OCI-LY1 (cell line): ENCODE data around the gene SUN1.

ENCODE experiments used
- H2AFZ ChIP-seq: fragments of 200-600 bp; sonication (generic), shearing (Covaris generic); 2 replicates; pipeline ENCODE4 v1.6.0; 2014; ENCODE audit warnings: antibody characterized with exemption, mild to moderate bottlenecking, low read length
- H3F3A ChIP-seq: fragments of 200-600 bp; sonication (generic), shearing (Covaris generic); 2 replicates; pipeline ENCODE4 v1.6.0; 2014; ENCODE audit warnings: mild to moderate bottlenecking, antibody characterized with exemption, low read length, moderate library complexity; ENCODE audit not compliant: insufficient read depth
- H3K27ac ChIP-seq: fragments of 200-600 bp; sonication (generic); 2 replicates; pipeline ENCODE4 v1.5.1; 2014; ENCODE audit warnings: low read length, mixed run types, mild to moderate bottlenecking, low read depth; ENCODE audit not compliant: poor library complexity, severe bottlenecking
- H3K27me3 ChIP-seq: fragments of 200-600 bp; sonication (generic); 2 replicates; pipeline ENCODE4 v1.6.0; 2014; ENCODE audit warnings: antibody characterized with exemption, mild to moderate bottlenecking, low read length, moderate library complexity; ENCODE audit not compliant: insufficient read depth
- H3K36me3 ChIP-seq: fragments of 200-600 bp; sonication (generic); 2 replicates; pipeline ENCODE4 v1.6.1; 2014; ENCODE audit warnings: mild to moderate bottlenecking, antibody characterized with exemption, low read length, moderate library complexity, mixed read lengths; ENCODE audit not compliant: insufficient read depth
- H3K4me1 ChIP-seq: fragments of 200-600 bp; sonication (generic); 2 replicates; pipeline ENCODE4 v1.5.1; 2014; ENCODE audit warnings: mild to moderate bottlenecking, low read length, moderate library complexity; ENCODE audit not compliant: insufficient read depth, severe bottlenecking
- H3K4me2 ChIP-seq: fragments of 200-600 bp; sonication (generic), shearing (Covaris generic); 2 replicates; pipeline ENCODE4 v1.6.1; 2014; ENCODE audit warnings: low read length
- H3K4me3 ChIP-seq: fragments of 200-600 bp; sonication (generic); 2 replicates; pipeline ENCODE4 v1.5.1; 2014; ENCODE audit warnings: low read length, low read depth, mild to moderate bottlenecking, mixed read lengths; ENCODE audit not compliant: poor library complexity, severe bottlenecking
- H3K79me2 ChIP-seq: fragments of 200-600 bp; shearing (Covaris generic); 2 replicates; pipeline ENCODE4 v1.6.1; 2016; ENCODE audit warnings: mixed run types, low read length, mixed read lengths; ENCODE audit not compliant: insufficient read depth
- H3K9ac ChIP-seq: fragments of 200-600 bp; sonication (generic), shearing (Covaris generic); 2 replicates; pipeline ENCODE4 v1.6.1; 2014; ENCODE audit warnings: mild to moderate bottlenecking, low read length, mixed read lengths
- H3K9me2 ChIP-seq: fragments of 200-600 bp; sonication (generic), shearing (Covaris generic); 2 replicates; pipeline ENCODE4 v1.6.1; 2014; ENCODE audit warnings: low read depth, mild to moderate bottlenecking, low read length, mixed read lengths
- H3K9me3 ChIP-seq: fragments of 200-600 bp; shearing (Covaris generic); 2 replicates; pipeline ENCODE4 v1.6.1; 2014; ENCODE audit warnings: low read length, mixed read lengths
- H4K20me1 ChIP-seq: fragments of 200-600 bp; sonication (generic), shearing (Covaris generic); 2 replicates; pipeline ENCODE4 v1.6.0; 2016; ENCODE audit warnings: mild to moderate bottlenecking, low read length; ENCODE audit not compliant: insufficient read depth
- CTCF ChIP-seq: fragments of 200-600 bp; sonication (generic), shearing (Covaris generic); IDR thresholded peaks from 2 replicates; pipeline ENCODE4 v1.5.1; 2017; ENCODE audit warnings: mild to moderate bottlenecking, antibody characterized with exemption, low read length, moderate library complexity, mixed read lengths
- EZH2 ChIP-seq: fragments of 200-600 bp; sonication (generic), shearing (Covaris generic); IDR thresholded peaks from 2 replicates; pipeline ENCODE4 v1.8.0; 2017; ENCODE audit warnings: borderline replicate concordance, mixed run types, mild to moderate bottlenecking, antibody characterized with exemption, low read length, moderate library complexity, mixed read lengths

Gene SUN1

GRCh38 chr7:911791-912480, 79.7 kb downstream of the SUN1 start:
- no peaks in the 10 kb centered on the region for H3K79me2 ChIP-seq
- no peak overlapping the region for H3K27ac ChIP-seq
- no peak overlapping the region for H3K4me3 ChIP-seq
- no peak overlapping the region for H3K4me2 ChIP-seq
- H4K20me1 ChIP-seq, result no peaks in the 10 kb centered on the region
- TF ChIP-seq EZH2 (no peak), CTCF (no peak)
- H3K36me3 ChIP-seq, result no peaks in the 10 kb centered on the region
- H3K27me3 ChIP-seq, result no peaks in the 10 kb centered on the region; the same call in 1 of the 2 replicates
- H3K9me3 ChIP-seq, result no peaks in the 10 kb centered on the region
- H3K4me1 ChIP-seq, result no peaks in the 10 kb centered on the region
- no peaks in the 10 kb centered on the region for H3F3A ChIP-seq
- H3K9ac ChIP-seq, result no peak overlapping the region
- no peak overlapping the region for H2AFZ ChIP-seq
- H3K9me2 ChIP-seq, result no peaks in the 10 kb centered on the region

- no peaks in the 10 kb centered on the region for H3K4me1 ChIP-seq
- H3K4me2 ChIP-seq, result no peak overlapping the region
- H3K36me3 ChIP-seq, result no peaks in the 10 kb centered on the region
- H3K9ac ChIP-seq, result no peak overlapping the region
- H3F3A ChIP-seq, result no peaks in the 10 kb centered on the region
- H3K9me2 ChIP-seq, result no peaks in the 10 kb centered on the region
- no peak overlapping the region for H2AFZ ChIP-seq
- H3K4me3 ChIP-seq, result no peak overlapping the region
- TF ChIP-seq EZH2, result no peak
- no peak for TF ChIP-seq CTCF
- H3K9me3 ChIP-seq, result no peaks in the 10 kb centered on the region
- H3K27me3 ChIP-seq, result peaks cover 6% of the 10 kb centered on the region; the same call in 1 of the 2 replicates
- H3K27ac ChIP-seq, result no peak overlapping the region
- H4K20me1 ChIP-seq, result no peaks in the 10 kb centered on the region
- no peaks in the 10 kb centered on the region for H3K79me2 ChIP-seq
Observed at GRCh38 chr7:913736-914520, 81.7 kb downstream of the SUN1 start.

- TF ChIP-seq CTCF (no peak), EZH2 (no peak)
- no peak overlapping the region for H2AFZ ChIP-seq
- no peak overlapping the region for H3K4me3 ChIP-seq
- H3F3A ChIP-seq, result no peaks in the 10 kb centered on the region
- no peak overlapping the region for H3K4me2 ChIP-seq
- no peak overlapping the region for H3K9ac ChIP-seq
- no peaks in the 10 kb centered on the region for H4K20me1 ChIP-seq
- H3K36me3 ChIP-seq, result no peaks in the 10 kb centered on the region
- no peaks in the 10 kb centered on the region for H3K79me2 ChIP-seq
- H3K9me2 ChIP-seq, result no peaks in the 10 kb centered on the region
- H3K27ac ChIP-seq, result no peak overlapping the region
- no peaks in the 10 kb centered on the region for H3K9me3 ChIP-seq
- peaks cover 6% of the 10 kb centered on the region; the same call in 1 of the 2 replicates for H3K27me3 ChIP-seq
- H3K4me1 ChIP-seq, result no peaks in the 10 kb centered on the region
Observed at GRCh38 chr7:914521-915194, 82.4 kb downstream of the SUN1 start.
